Activated CD4-positive, alpha-beta memory T cell treated with anti-CD3 and anti-CD28 coated beads for 36 hours (primary cell): ENCODE measurements around the gene PRDM16. TPM values are rescaled to one million over a fixed set of nuclear protein-coding genes. Genes with fewer than 3 reads are reported as not detected.
"Not testable (repeated sequence)": the region's sequence is repeated elsewhere in the genome, so short reads cannot be mapped to it uniquely, and the experiment has no call there.

Source experiments
- CTCF ChIA-PET: fragments of 350-600 bp; sonication (Branson Sonifier 250); formaldehyde crosslinking; loops from one replicate; lab custom pipeline; 2021; ENCODE audit warnings: antibody characterized with exemption, inconsistent platforms; lab: Charles Lee
- POLR2A ChIA-PET: fragments of 350-600 bp; sonication (Branson Sonifier 250); formaldehyde crosslinking; loops from one replicate; lab custom pipeline; 2021; ENCODE audit warnings: antibody characterized with exemption; lab: Charles Lee
- DNase-seq: peaks from one replicate; pipeline ENCODE4 v3.0.0-alpha.2; 2020
- H3K27ac Mint-ChIP-seq: one replicate; pipeline ENCODE4 v1.8.0; 2021; ENCODE audit warnings: mixed read lengths
- H3K27me3 Mint-ChIP-seq: one replicate; pipeline ENCODE4 v1.8.0; 2021; ENCODE audit warnings: mixed read lengths
- H3K36me3 Mint-ChIP-seq: one replicate; pipeline ENCODE4 v1.8.0; 2021; ENCODE audit warnings: mixed read lengths
- H3K4me1 Mint-ChIP-seq: one replicate; pipeline ENCODE4 v1.8.0; 2021; ENCODE audit warnings: low read depth, mixed read lengths
- H3K4me3 Mint-ChIP-seq: one replicate; pipeline ENCODE4 v1.8.0; 2021; ENCODE audit warnings: mild to moderate bottlenecking, mixed read lengths
- H3K9me3 Mint-ChIP-seq: one replicate; pipeline ENCODE4 v1.8.0; 2021; ENCODE audit warnings: mixed read lengths
- intact Hi-C: fragments of 100-400 bp; cut with micrococcal nuclease; formaldehyde crosslinking; loops from one replicate; pipeline ENCODE4 v1.15.1; 2023
- total RNA-seq, 2 experiments: library from RNA; stranded (reverse); gene quantifications; one replicate each; pipeline ENCODE4 v1.2.3, GENCODE V29; 2021

Gene PRDM16
- total RNA-seq, 2 experiments from 2014 or later: not detected

DNA sequence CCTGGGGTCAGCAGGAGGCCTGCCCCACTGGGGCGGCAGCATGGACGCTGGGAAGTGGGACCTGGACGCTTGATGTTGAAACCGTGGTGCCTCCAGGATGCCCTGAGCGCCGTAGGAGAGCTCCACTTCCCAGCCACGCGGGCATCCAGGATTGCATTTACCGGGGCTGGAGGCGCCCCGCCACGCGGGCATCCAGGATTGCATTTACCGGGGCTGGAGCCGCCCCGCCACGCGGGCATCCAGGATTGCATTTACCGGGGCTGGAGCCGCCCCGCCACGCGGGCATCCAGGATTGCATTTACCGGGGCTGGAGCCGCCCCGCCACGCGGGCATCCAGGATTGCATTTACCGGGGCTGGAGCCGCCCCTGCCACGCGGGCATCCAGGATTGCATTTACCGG lies 218.1 kb downstream of the PRDM16 start:
- H3K9me3 Mint-ChIP-seq, H3K4me3 Mint-ChIP-seq, POLR2A ChIA-PET, intact Hi-C loops, H3K36me3 Mint-ChIP-seq, H3K4me1 Mint-ChIP-seq, DNase-seq, CTCF ChIA-PET, H3K27me3 Mint-ChIP-seq, H3K27ac Mint-ChIP-seq: not testable (repeated sequence)

- no peak overlapping the region for H3K27ac Mint-ChIP-seq
- CTCF ChIA-PET: no interaction called here
- no peak overlapping the region for H3K4me3 Mint-ChIP-seq
- no peaks in the 10 kb centered on the region for H3K4me1 Mint-ChIP-seq
- intact Hi-C loops: no loop called here
- no peaks in the 10 kb centered on the region for H3K36me3 Mint-ChIP-seq
- DNase-seq: no peak
- H3K27me3 Mint-ChIP-seq: no peaks in the 10 kb centered on the region
- H3K9me3 Mint-ChIP-seq: no peaks in the 10 kb centered on the region
- POLR2A ChIA-PET: no interaction called here
Observed at GRCh38 chr1:3287656-3288160, 218.7 kb downstream of the PRDM16 start.

- no peaks in the 10 kb centered on the region for H3K9me3 Mint-ChIP-seq
- no peaks in the 10 kb centered on the region for H3K36me3 Mint-ChIP-seq
- H3K4me1 Mint-ChIP-seq: no peaks in the 10 kb centered on the region
- no peak overlapping the region for H3K27ac Mint-ChIP-seq
- intact Hi-C loops: no loop called here
- ChIA-PET POLR2A (no interaction called here), CTCF (no interaction called here)
- DNase-seq: no peak
- H3K4me3 Mint-ChIP-seq: no peak overlapping the region
- H3K27me3 Mint-ChIP-seq: no peaks in the 10 kb centered on the region
Observed at GRCh38 chr1:3289502-3289901, 220.5 kb downstream of the PRDM16 start.

GRCh38 chr1:3290438-3290837 lies 221.4 kb downstream of the PRDM16 start:
- no peak overlapping the region for H3K4me3 Mint-ChIP-seq
- CTCF ChIA-PET: no interaction called here
- no peaks in the 10 kb centered on the region for H3K4me1 Mint-ChIP-seq
- intact Hi-C loops: no loop called here
- H3K27me3 Mint-ChIP-seq: no peaks in the 10 kb centered on the region
- no peaks in the 10 kb centered on the region for H3K9me3 Mint-ChIP-seq
- no peaks in the 10 kb centered on the region for H3K36me3 Mint-ChIP-seq
- no peak overlapping the region for H3K27ac Mint-ChIP-seq
- POLR2A ChIA-PET: no interaction called here
- no peak for DNase-seq

DNA sequence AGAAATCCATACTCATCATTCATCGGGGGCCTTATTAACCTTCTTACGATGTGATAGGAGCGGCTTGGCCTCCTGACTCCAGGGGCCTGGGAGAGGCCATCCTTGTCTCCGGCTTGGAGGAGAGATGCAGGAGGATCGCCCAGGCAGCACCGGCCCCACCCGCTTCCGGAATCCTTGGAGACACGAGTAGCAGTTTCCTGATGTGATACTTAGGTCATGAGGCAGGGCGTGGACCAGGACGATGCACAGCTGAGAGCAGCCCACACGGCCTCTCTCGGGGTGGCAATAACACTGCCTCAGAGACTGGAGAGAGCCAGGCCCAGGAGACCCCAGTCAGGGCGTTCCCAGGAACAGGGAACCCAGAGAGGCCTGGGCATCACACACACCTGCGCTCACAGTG lies 221.9 kb downstream of the PRDM16 start:
- DNase-seq: no peak
- intact Hi-C loops: no loop called here
- ChIA-PET POLR2A (no interaction called here), CTCF (no interaction called here)
- Mint-ChIP-seq H3K27me3 (no peaks in the 10 kb centered on the region), H3K4me1 (no peaks in the 10 kb centered on the region), H3K36me3 (no peaks in the 10 kb centered on the region), H3K9me3 (no peaks in the 10 kb centered on the region), H3K27ac (no peak overlapping the region), H3K4me3 (no peak overlapping the region)

DNA sequence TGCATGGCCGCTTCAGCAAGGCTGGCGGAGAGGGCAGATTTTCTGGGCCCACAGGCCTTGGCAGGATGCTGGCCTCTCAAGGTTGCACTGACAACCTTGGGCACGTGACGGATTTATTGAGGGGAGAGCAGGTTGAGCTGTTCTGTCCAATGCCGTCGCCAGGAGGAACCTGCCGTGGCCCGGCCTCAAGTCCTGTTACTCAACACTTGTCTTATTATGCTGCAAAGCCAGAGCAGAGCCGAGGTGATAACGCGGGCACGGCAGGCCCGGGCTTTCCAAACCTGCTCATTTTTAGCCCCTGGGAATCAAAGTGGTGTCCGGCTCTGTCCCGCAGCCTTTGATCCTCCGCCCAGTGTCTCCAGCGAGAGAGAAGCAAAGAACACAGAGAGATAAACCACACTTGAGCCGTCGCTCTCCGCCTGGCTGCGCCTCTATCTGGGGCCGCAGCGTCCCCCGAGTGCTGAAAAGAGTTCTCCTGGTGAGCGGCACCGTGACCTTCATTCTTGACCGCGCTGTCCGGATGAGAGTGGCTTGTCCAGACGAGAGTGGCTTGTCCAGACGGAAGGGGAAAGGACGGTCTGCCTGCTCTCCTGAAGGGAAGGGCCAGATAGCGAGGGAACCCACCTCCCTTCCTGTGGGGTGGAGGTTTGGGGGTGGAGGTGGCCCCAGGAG lies 223.2 kb downstream of the PRDM16 start:
- H3K36me3 Mint-ChIP-seq: no peaks in the 10 kb centered on the region
- intact Hi-C loops: no loop called here
- POLR2A ChIA-PET: no interaction called here

GRCh38 chr1:3292868-3293562 lies 224.0 kb downstream of the PRDM16 start:
- no peaks in the 10 kb centered on the region for H3K27me3 Mint-ChIP-seq
- CTCF ChIA-PET: no interaction called here
- intact Hi-C loops: no loop called here
- DNase-seq: no peak
- POLR2A ChIA-PET: no interaction called here
- no peak overlapping the region for H3K27ac Mint-ChIP-seq
- H3K36me3 Mint-ChIP-seq: no peaks in the 10 kb centered on the region
- no peaks in the 10 kb centered on the region for H3K9me3 Mint-ChIP-seq
- no peaks in the 10 kb centered on the region for H3K4me1 Mint-ChIP-seq
- no peak overlapping the region for H3K4me3 Mint-ChIP-seq

More for the DNA sequence above, 223.2 kb downstream of the PRDM16 start:
- no peaks in the 10 kb centered on the region for H3K27me3 Mint-ChIP-seq
- no peaks in the 10 kb centered on the region for H3K9me3 Mint-ChIP-seq
- H3K27ac Mint-ChIP-seq: no peak overlapping the region
- DNase-seq: no peak
- no peak overlapping the region for H3K4me3 Mint-ChIP-seq
- no peaks in the 10 kb centered on the region for H3K4me1 Mint-ChIP-seq
- CTCF ChIA-PET: no interaction called here

DNA sequence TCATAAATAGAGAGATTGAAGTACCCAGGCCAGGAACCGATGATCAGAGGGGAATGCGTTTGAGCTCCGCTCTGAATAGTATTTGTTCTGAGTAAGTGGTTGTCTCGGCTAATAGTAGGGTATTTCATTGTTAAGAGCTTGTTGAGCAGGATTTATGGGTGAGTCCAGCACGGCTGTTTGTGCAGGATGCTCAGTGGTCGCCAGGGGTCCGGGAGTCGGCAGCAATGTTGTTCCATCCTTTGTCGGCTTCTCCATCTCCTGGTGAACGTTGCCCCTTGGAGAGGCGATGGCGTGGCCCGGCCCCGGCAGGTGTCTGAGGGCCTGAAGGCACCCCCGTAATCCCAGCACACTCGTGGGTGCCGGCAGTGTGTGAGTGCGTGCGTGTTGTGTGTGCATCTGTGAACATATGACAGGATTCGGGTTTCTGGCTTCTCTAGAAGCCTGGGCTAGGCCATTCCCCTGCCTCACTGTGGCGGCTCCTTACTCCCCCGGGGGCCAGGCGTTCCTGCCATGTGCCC lies 224.6 kb downstream of the PRDM16 start:
- ChIA-PET CTCF (no interaction called here), POLR2A (no interaction called here)
- intact Hi-C loops: no loop called here
- no peaks in the 10 kb centered on the region for H3K27me3 Mint-ChIP-seq
- no peaks in the 10 kb centered on the region for H3K9me3 Mint-ChIP-seq
- H3K4me1 Mint-ChIP-seq: no peaks in the 10 kb centered on the region
- no peak overlapping the region for H3K4me3 Mint-ChIP-seq
- H3K27ac Mint-ChIP-seq: no peak overlapping the region
- DNase-seq: no peak
- no peaks in the 10 kb centered on the region for H3K36me3 Mint-ChIP-seq

GRCh38 chr1:3294450-3294849 lies 225.4 kb downstream of the PRDM16 start:
- no peaks in the 10 kb centered on the region for H3K36me3 Mint-ChIP-seq
- no peak overlapping the region for H3K4me3 Mint-ChIP-seq
- intact Hi-C loops: no loop called here
- H3K4me1 Mint-ChIP-seq: no peaks in the 10 kb centered on the region
- POLR2A ChIA-PET: no interaction called here
- no peak overlapping the region for H3K27ac Mint-ChIP-seq
- no peaks in the 10 kb centered on the region for H3K27me3 Mint-ChIP-seq
- H3K9me3 Mint-ChIP-seq: no peaks in the 10 kb centered on the region
- CTCF ChIA-PET: no interaction called here
- DNase-seq: no peak

- ChIA-PET POLR2A (no interaction called here), CTCF (no interaction called here)
- no peak overlapping the region for H3K4me3 Mint-ChIP-seq
- H3K27me3 Mint-ChIP-seq: no peaks in the 10 kb centered on the region
- no peaks in the 10 kb centered on the region for H3K9me3 Mint-ChIP-seq
- intact Hi-C loops: no loop called here
- H3K27ac Mint-ChIP-seq: no peak overlapping the region
- no peak for DNase-seq
- H3K4me1 Mint-ChIP-seq: no peaks in the 10 kb centered on the region
- H3K36me3 Mint-ChIP-seq: no peaks in the 10 kb centered on the region
Observed at GRCh38 chr1:3295846-3296245, 226.8 kb downstream of the PRDM16 start.

GRCh38 chr1:3296326-3296725 lies 227.3 kb downstream of the PRDM16 start:
- no peak for DNase-seq
- Mint-ChIP-seq H3K9me3 (no peaks in the 10 kb centered on the region), H3K27ac (no peak overlapping the region), H3K36me3 (no peaks in the 10 kb centered on the region), H3K27me3 (no peaks in the 10 kb centered on the region), H3K4me3 (no peak overlapping the region), H3K4me1 (no peaks in the 10 kb centered on the region)
- intact Hi-C loops: no loop called here
- ChIA-PET POLR2A (no interaction called here), CTCF (no interaction called here)

GRCh38 chr1:3296826-3297225 lies 227.8 kb downstream of the PRDM16 start:
- CTCF ChIA-PET: no interaction called here
- Mint-ChIP-seq H3K27ac (no peak overlapping the region), H3K36me3 (no peaks in the 10 kb centered on the region), H3K4me1 (no peaks in the 10 kb centered on the region), H3K4me3 (no peak overlapping the region), H3K27me3 (no peaks in the 10 kb centered on the region), H3K9me3 (no peaks in the 10 kb centered on the region)
- intact Hi-C loops: no loop called here
- DNase-seq: no peak
- POLR2A ChIA-PET: no interaction called here

- no peaks in the 10 kb centered on the region for H3K4me1 Mint-ChIP-seq
- no peaks in the 10 kb centered on the region for H3K27me3 Mint-ChIP-seq
- no peak overlapping the region for H3K4me3 Mint-ChIP-seq
- intact Hi-C loops: no loop called here
- no peak overlapping the region for H3K27ac Mint-ChIP-seq
- POLR2A ChIA-PET: no interaction called here
- CTCF ChIA-PET: no interaction called here
- H3K36me3 Mint-ChIP-seq: no peaks in the 10 kb centered on the region
- H3K9me3 Mint-ChIP-seq: no peaks in the 10 kb centered on the region
- no peak for DNase-seq
Observed at GRCh38 chr1:3297756-3298155, 228.8 kb downstream of the PRDM16 start.
